H1 (cell line): ENCODE data around the gene SENP6. TPM values are rescaled to one million over a fixed set of nuclear protein-coding genes. Genes with fewer than 3 reads are reported as not detected.

Source experiments
- CTCF ChIA-PET: fragments of 300-600 bp; sonication (Branson Sonifier 250); formaldehyde crosslinking; loops from one replicate; lab custom pipeline; 2021; ENCODE audit not compliant: partially characterized antibody; lab: Charles Lee
- POLR2A ChIA-PET: fragments of 300-600 bp; sonication (Branson Sonifier 250); formaldehyde crosslinking; loops from one replicate; lab custom pipeline; 2021; ENCODE audit warnings: inconsistent platforms; ENCODE audit not compliant: partially characterized antibody; lab: Charles Lee
- DNase-seq, 2 experiments: peaks; one replicate each; pipeline versions ENCODE4 v3.0.0 to v3.0.0-alpha.2; 2010 to 2022; ENCODE audit warnings: low spot score in 2 of 2, low read depth in 1 of 2, mixed read lengths in 1 of 2
- FAIRE-seq: peaks from 2 replicates; lab custom pipeline; 2011; peaks lifted over from hg19 to GRCh38; lab: Jason Lieb, UNC
- H2AFZ ChIP-seq: 2 replicates; pipeline ENCODE4 v1.8.1; 2012; ENCODE audit warnings: low read length, inconsistent platforms
- H2AK5ac ChIP-seq: 2 replicates; pipeline ENCODE4 v1.6.1; 2013; ENCODE audit warnings: low read depth, low read length
- H2BK120ac ChIP-seq: replicated peaks from 2 replicates; pipeline ENCODE3; 2013; ENCODE audit warnings: low read depth, low read length, inconsistent platforms
- H2BK12ac ChIP-seq: 2 replicates; pipeline ENCODE4 v1.6.1; 2013; ENCODE audit warnings: low read depth, low read length
- H2BK15ac ChIP-seq: 2 replicates; pipeline ENCODE4 v1.6.1; 2013; ENCODE audit warnings: low read length
- H2BK20ac ChIP-seq: 2 replicates; pipeline ENCODE4 v1.6.1; 2013; ENCODE audit warnings: low read length
- H2BK5ac ChIP-seq: 2 replicates; pipeline ENCODE4 v1.6.1; 2013; ENCODE audit warnings: low read depth, low read length
- H3K14ac ChIP-seq: 2 replicates; pipeline ENCODE4 v1.6.1; 2013; ENCODE audit warnings: inconsistent platforms; ENCODE audit not compliant: insufficient read length
- H3K18ac ChIP-seq: 2 replicates; pipeline ENCODE4 v1.6.1; 2013; ENCODE audit warnings: low read length; ENCODE audit errors: extremely low read depth
- H3K23ac ChIP-seq: 2 replicates; pipeline ENCODE4 v1.6.1; 2013; ENCODE audit warnings: inconsistent platforms; ENCODE audit not compliant: insufficient read length
- H3K23me2 ChIP-seq: 2 replicates; pipeline ENCODE4 v1.6.1; 2013; ENCODE audit warnings: low read depth, low read length
- H3K27ac ChIP-seq: 2 replicates; pipeline ENCODE4 v1.6.1; 2011; ENCODE audit warnings: low read depth, low read length, inconsistent platforms
- H3K27me3 ChIP-seq, 4 experiments: replicated peaks in 1 of 4; 1 replicate in 1 of 4; 2 replicates in 3 of 4; pipeline versions ENCODE4 v1.6.1 to v1.8.1; 2011 to 2013; ENCODE audit warnings: low read length in 3 of 4, mild to moderate bottlenecking in 3 of 4, inconsistent platforms in 2 of 4, mixed read lengths in 2 of 4, moderate library complexity in 1 of 4; ENCODE audit not compliant: control insufficient read depth in 3 of 4, insufficient read depth in 3 of 4; ENCODE audit errors: extremely low read depth in 1 of 4
- H3K36me3 ChIP-seq, 4 experiments: 2 replicates each; pipeline versions ENCODE4 v1.6.1 to v1.8.1; 2011 to 2013; ENCODE audit warnings: mild to moderate bottlenecking in 4 of 4, low read length in 3 of 4, moderate library complexity in 2 of 4, control low read depth in 1 of 4, inconsistent platforms in 1 of 4; ENCODE audit not compliant: insufficient read depth in 4 of 4, control insufficient read depth in 2 of 4
- H3K4ac ChIP-seq: replicated peaks from 2 replicates; pipeline ENCODE3; 2013; ENCODE audit warnings: low read length, low read depth, mixed read lengths, inconsistent platforms; ENCODE audit not compliant: insufficient read length
- H3K4me1 ChIP-seq, 4 experiments: replicated peaks in 1 of 4; 1 replicate in 1 of 4; 2 replicates in 3 of 4; pipeline versions ENCODE4 v1.6.1 to v1.8.1; 2011 to 2013; ENCODE audit warnings: low read length in 3 of 4, inconsistent platforms in 2 of 4, mixed read lengths in 1 of 4; ENCODE audit not compliant: insufficient read depth in 4 of 4, control insufficient read depth in 3 of 4
- H3K4me2 ChIP-seq, 2 experiments: 2 replicates each; pipeline versions ENCODE4 v1.6.1 to v1.8.1; 2011 to 2013; ENCODE audit warnings: low read depth in 2 of 2, low read length in 2 of 2, control low read depth in 1 of 2, inconsistent platforms in 1 of 2, mild to moderate bottlenecking in 1 of 2; ENCODE audit not compliant: insufficient read depth in 1 of 2
- H3K4me3 ChIP-seq, 4 experiments: fragments of 200-600, 300-600 bp in 1 of 4; sonication (generic), shearing (Covaris generic), sonication (Bioruptor Twin) in 1 of 4; 2 replicates each; pipeline versions ENCODE4 v1.5.1 to v1.8.1; 2011 to 2016; ENCODE audit warnings: low read length in 4 of 4, low read depth in 3 of 4, control low read depth in 2 of 4, inconsistent platforms in 2 of 4, mild to moderate bottlenecking in 2 of 4, mixed read lengths in 1 of 4, moderate library complexity in 1 of 4; ENCODE audit not compliant: insufficient read depth in 2 of 4; ENCODE audit errors: extremely low read depth in 1 of 4
- H3K56ac ChIP-seq: replicated peaks from 2 replicates; pipeline ENCODE3; 2013; ENCODE audit warnings: low read depth, mild to moderate bottlenecking, mixed read lengths, low read length, inconsistent platforms; ENCODE audit not compliant: insufficient read length
- H3K79me1 ChIP-seq: 2 replicates; pipeline ENCODE4 v1.6.1; 2013; ENCODE audit warnings: low read depth, low read length, control low read depth
- H3K79me2 ChIP-seq, 2 experiments: 2 replicates each; pipeline versions ENCODE4 v1.6.1 to v1.8.1; 2012 to 2013; ENCODE audit warnings: low read length in 2 of 2, mild to moderate bottlenecking in 2 of 2, inconsistent platforms in 1 of 2; ENCODE audit not compliant: insufficient read depth in 2 of 2, control insufficient read depth in 1 of 2
- H3K9ac ChIP-seq, 4 experiments: replicated peaks in 1 of 4; 1 replicate in 1 of 4; 2 replicates in 3 of 4; pipeline versions ENCODE4 v1.6.1 to v1.8.1; 2011 to 2013; ENCODE audit warnings: low read depth in 3 of 4, low read length in 3 of 4, control low read depth in 2 of 4, mild to moderate bottlenecking in 2 of 4, moderate library complexity in 2 of 4, inconsistent platforms in 1 of 4; ENCODE audit errors: extremely low read depth in 1 of 4
- H3K9me3 ChIP-seq, 2 experiments: 2 replicates each; pipeline versions ENCODE4 v1.6.1 to v1.8.1; 2012 to 2013; ENCODE audit warnings: mild to moderate bottlenecking in 2 of 2, moderate library complexity in 2 of 2, control low read depth in 1 of 2, inconsistent platforms in 1 of 2, low read depth in 1 of 2, low read length in 1 of 2, mixed read lengths in 1 of 2; ENCODE audit not compliant: insufficient read depth in 2 of 2
- H4K20me1 ChIP-seq, 2 experiments: replicated peaks in 1 of 2; 2 replicates each; pipeline versions ENCODE3 to v1.8.1; 2011 to 2013; ENCODE audit warnings: inconsistent platforms in 2 of 2, low read length in 2 of 2, mild to moderate bottlenecking in 1 of 2; ENCODE audit not compliant: insufficient read depth in 2 of 2, control insufficient read depth in 1 of 2
- H4K5ac ChIP-seq: 2 replicates; pipeline ENCODE4 v1.6.1; 2013; ENCODE audit warnings: low read length, low read depth, mixed read lengths, inconsistent platforms; ENCODE audit not compliant: insufficient read length
- H4K8ac ChIP-seq: 2 replicates; pipeline ENCODE4 v1.8.0; 2013; ENCODE audit warnings: mild to moderate bottlenecking, moderate library complexity, low read length, inconsistent platforms; ENCODE audit not compliant: insufficient read depth; ENCODE audit errors: extremely low read depth
- H4K91ac ChIP-seq: replicated peaks from 2 replicates; pipeline ENCODE3; 2013; ENCODE audit warnings: low read length, mixed read lengths, inconsistent platforms; ENCODE audit not compliant: insufficient read length
- BACH1 ChIP-seq: IDR thresholded peaks from 2 replicates; pipeline ENCODE4 v1.6.1; 2012; ENCODE audit warnings: low read length, improper control_type of control experiment
- BCL11A ChIP-seq, 2 experiments: IDR thresholded peaks; one replicate each; pipeline ENCODE4 v1.6.1; 2011; ENCODE audit warnings: low read depth in 2 of 2, low read length in 2 of 2, mild to moderate bottlenecking in 2 of 2
- CBX5 ChIP-seq: fragments of 300-800, 300-1000 bp; sonication (generic); IDR thresholded peaks from 2 replicates; pipeline ENCODE4 v1.7.1; 2016; ENCODE audit warnings: antibody characterized with exemption, low read length, low read depth
- CTCF ChIP-seq, 3 experiments: IDR thresholded peaks; 1 replicate in 2 of 3; 2 replicates in 1 of 3; pipeline versions ENCODE4 v1.5.1 to v1.6.1; 2011; ENCODE audit warnings: low read length in 3 of 3, mild to moderate bottlenecking in 3 of 3, inconsistent platforms in 2 of 3, low read depth in 1 of 3, moderate library complexity in 1 of 3; ENCODE audit not compliant: insufficient read depth in 1 of 3; ENCODE audit errors: control extremely low read depth in 1 of 3
- KDM4A ChIP-seq: IDR thresholded peaks from one replicate; pipeline ENCODE4 v1.7.1; 2012; ENCODE audit warnings: low read depth, mild to moderate bottlenecking, moderate library complexity, low read length, inconsistent platforms; ENCODE audit not compliant: severe bottlenecking
- KDM5A ChIP-seq: fragments of 200-600 bp; IDR thresholded peaks from 2 replicates; pipeline ENCODE4 v1.7.1; 2012; ENCODE audit warnings: mild to moderate bottlenecking, low read length, inconsistent platforms, mixed read lengths
- SIN3A ChIP-seq, 2 experiments: IDR thresholded peaks in 1 of 2; conservative IDR thresholded peaks in 1 of 2; 2 replicates each; pipeline ENCODE4 v1.6.1; 2011 to 2012; ENCODE audit warnings: low read length in 2 of 2, improper control_type of control experiment in 1 of 2, low read depth in 1 of 2, mild to moderate bottlenecking in 1 of 2
- SP4 ChIP-seq: IDR thresholded peaks from 2 replicates; pipeline ENCODE4 v1.6.1; 2012; ENCODE audit warnings: low read length, inconsistent platforms
- ZNF274 ChIP-seq: IDR thresholded peaks from 2 replicates; pipeline ENCODE4 v1.7.0; 2012; ENCODE audit warnings: low read length, borderline replicate concordance; ENCODE audit errors: extremely low read depth
- WGBS, 2 experiments: shearing (Covaris generic) in 1 of 2; methylation state at CpG; one replicate each; pipeline versions ENCODE4 v1.1.6 to v1.1.7; 2013 to 2015; ENCODE audit warnings: low lambda C conversion rate in 2 of 2, mixed read lengths in 2 of 2, inconsistent platforms in 1 of 2, low coverage in 1 of 2, missing lambda C conversion rate in 1 of 2; ENCODE audit not compliant: insufficient replicate concordance in 2 of 2, insufficient coverage in 1 of 2, insufficient read length in 1 of 2; ENCODE audit errors: extremely low coverage in 1 of 2, missing lambda C conversion rate in 1 of 2; 5-methylcytosine and 5-hydroxymethylcytosine counted together
- polyA plus RNA-seq, 7 experiments: library from polyadenylated mRNA; depleted of rRNA in 3 of 7; stranded (reverse) in 5 of 7; unstranded in 2 of 7; fragments of >200 nt in 5 of 7; fragments of 200-250 nt in 2 of 7; gene quantifications; 1 replicate in 5 of 7; 2 replicates in 1 of 7; 4 replicates in 1 of 7; pipeline versions ENCODE4 v1.2.1 to v1.2.3, GENCODE V29; 2011 to 2013; ENCODE audit warnings: missing spikeins in 2 of 7, mixed read lengths in 2 of 7
- total RNA-seq: library from RNA; stranded (reverse); fragmentation: NEBNext Ultra II Directional; extraction: Animal tissue kit (Norgen Biotek cat#: 25700); gene quantifications from 2 replicates; pipeline ENCODE4 v1.2.1, GENCODE V29; 2021

Gene SENP6
- total and polyA plus RNA-seq, 2 of the 8 experiments (the other 6 are each of a cell fraction or from before 2014, with no cell fraction given): 13.8 to 103 TPM

DNA sequence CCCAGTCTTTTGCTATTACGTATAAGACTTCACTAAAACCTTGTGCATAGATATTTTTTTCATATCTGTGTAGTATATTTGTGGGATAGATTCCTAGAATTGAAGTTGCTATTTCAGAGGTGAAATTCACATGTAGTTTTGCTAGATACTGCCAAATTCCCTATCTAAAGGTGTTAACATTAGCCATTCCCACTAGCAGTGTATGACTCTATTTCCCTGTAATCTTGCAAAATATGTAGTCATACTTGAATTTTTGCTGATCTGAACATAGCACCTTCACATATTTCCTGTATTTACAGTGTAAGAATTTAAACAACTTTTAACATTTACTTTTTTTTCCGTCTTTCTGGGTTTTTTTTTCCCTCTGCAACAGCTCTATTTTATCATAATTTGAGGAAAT lies 24.9 kb downstream of the SENP6 start:
- H3K18ac ChIP-seq: no peak overlapping the region
- H2AFZ ChIP-seq: no peak overlapping the region
- 73% methylated on average over 2 of the region's 2 CpGs; no CpG with 5 or more reads in 1 of the 2 experiments for WGBS, 2 experiments
- ChIA-PET CTCF (interaction anchor here (1.2 kb wide), 1 partner anchor 12 kb away, joined by 3 read pairs; no protein-coding TSS in a partner anchor), POLR2A (interaction anchor here (1.0 kb wide), 1 partner anchor 16 kb away, joined by 3 read pairs; no protein-coding TSS in a partner anchor)
- no peak overlapping the region for H3K4me2 ChIP-seq
- no peak overlapping the region for H3K4me3 ChIP-seq
- H3K4me1 ChIP-seq: peaks cover 0 to 3% (median 0%) of the 10 kb centered on the region in 4 experiments; a peak in 2 of 7 replicates
- H2BK12ac ChIP-seq: no peak overlapping the region
- peaks cover 0 to 45% of the 10 kb centered on the region in 2 experiments; a peak in 2 of 4 replicates for H3K79me2 ChIP-seq
- FAIRE-seq: no peak
- no peaks in the 10 kb centered on the region for H3K79me1 ChIP-seq
- H4K8ac ChIP-seq: no peak overlapping the region
- no peak for DNase-seq
- no peak overlapping the region for H2AK5ac ChIP-seq
- H3K27ac ChIP-seq: no peak overlapping the region
- H3K23me2 ChIP-seq: no peaks in the 10 kb centered on the region
- H3K27me3 ChIP-seq: no peaks in the 10 kb centered on the region
- H4K5ac ChIP-seq: no peak overlapping the region
- no peak overlapping the region for H3K4ac ChIP-seq
- no peak overlapping the region for H2BK5ac ChIP-seq
- H3K56ac ChIP-seq: no peak overlapping the region
- no peak overlapping the region for H2BK15ac ChIP-seq
- TF ChIP-seq CBX5 (no peak), BACH1 (no peak), CTCF (IDR thresholded peaks at IDR 0.05; ENCODE audit: control extremely low read depth in 1 of 3, insufficient read depth in 1 of 3, low read depth in 1 of 3, low read length in 3 of 3) (no peak), KDM4A (no peak), SP4 (no peak), BCL11A (IDR thresholded peaks at IDR 0.05; ENCODE audit: low read depth in 2 of 2, low read length in 2 of 2) (no peak), SIN3A (conservative IDR thresholded peaks at IDR 0.05 in 1 of 2, IDR thresholded peaks at IDR 0.05 in 1 of 2; ENCODE audit: low read depth in 1 of 2, low read length in 2 of 2) (no peak), KDM5A (no peak), ZNF274 (no peak)
- H2BK120ac ChIP-seq: no peak overlapping the region
- no peak overlapping the region for H2BK20ac ChIP-seq
- peaks cover 3 to 4% of the 10 kb centered on the region in 2 experiments for H4K20me1 ChIP-seq
- no peak overlapping the region for H3K9ac ChIP-seq
- H3K23ac ChIP-seq: no peak overlapping the region
- H3K14ac ChIP-seq: no peak overlapping the region
- H3K9me3 ChIP-seq: no peaks in the 10 kb centered on the region
- H4K91ac ChIP-seq: no peak overlapping the region
- H3K36me3 ChIP-seq: peaks cover 0 to 40% (median 9%) of the 10 kb centered on the region in 4 experiments; a peak in 6 of 8 replicates
